Hematopoietic multipotent progenitor cell treated with erythropoietin and hydrocortisone succinate and interleukin-3 and kit ligand, for 6 days (in vitro differentiated cells): ENCODE measurements around the gene JMJD8.

ENCODE experiments used
- DNase-seq: peaks from one replicate; pipeline ENCODE4 v3.0.0-alpha.2; 2015

Gene JMJD8

GRCh38 chr16:674968-675883 is 8.9 kb downstream of the JMJD8 start, which contains the start of gene RHBDL1:
Gene RHBDL1 (plus strand): TSS chr16:675671. CDS start chr16:675791, 120 bp downstream.
- DNase-seq = peak; percentile 47

- DNase-seq = no peak
Measured at GRCh38 chr16:674214-674881, 9.8 kb downstream of the JMJD8 start.

GRCh38 chr16:673399-673991 is 10.6 kb downstream of the JMJD8 start:
- DNase-seq = no peak

- no peak for DNase-seq
Measured at GRCh38 chr16:672851-673250, 11.3 kb downstream of the JMJD8 start.

- no peak for DNase-seq
Measured at GRCh38 chr16:672371-672770, 11.8 kb downstream of the JMJD8 start.

- DNase-seq = no peak
Measured at GRCh38 chr16:671353-672131, 12.6 kb downstream of the JMJD8 start.

- DNase-seq = no peak
Measured at GRCh38 chr16:670485-671352, 13.4 kb downstream of the JMJD8 start.

GRCh38 chr16:669666-670065 is 14.5 kb downstream of the JMJD8 start:
- DNase-seq = no peak

GRCh38 chr16:668519-669171 is 15.5 kb downstream of the JMJD8 start:
- peak; percentile 49 for DNase-seq

- DNase-seq = peak; percentile 96
Measured at GRCh38 chr16:667780-668518, 16.2 kb downstream of the JMJD8 start, which contains the start of gene RHOT2. Gene RHOT2 (plus strand): TSS chr16:668132. CDS start chr16:668200, 68 bp downstream.

- no peak for DNase-seq
Measured at GRCh38 chr16:667113-667779, 16.9 kb downstream of the JMJD8 start.

GRCh38 chr16:666572-666971 is 17.6 kb downstream of the JMJD8 start:
- no peak for DNase-seq

- DNase-seq = no peak
Measured at GRCh38 chr16:662597-662996, 21.5 kb downstream of the JMJD8 start.

- DNase-seq = no peak
Measured at GRCh38 chr16:662095-662494, 22.0 kb downstream of the JMJD8 start.

- DNase-seq = no peak
Measured at GRCh38 chr16:661184-661821, 22.8 kb downstream of the JMJD8 start.

GRCh38 chr16:660459-661183 is 23.5 kb downstream of the JMJD8 start:
- peak; percentile 97 for DNase-seq

GRCh38 chr16:660132-660458 is 24.0 kb downstream of the JMJD8 start:
- no peak for DNase-seq

- DNase-seq = no peak
Measured at GRCh38 chr16:659618-660017, 24.5 kb downstream of the JMJD8 start.
